Endothelial cell of umbilical vein (primary cell): Measurements from ENCODE around the gene COL5A1. TPM values are rescaled to one million over a fixed set of nuclear protein-coding genes. Genes with fewer than 3 reads are reported as not detected.

Source experiments
- BruUV-seq: library from RNA; stranded (reverse); fragments of 400-500 nt; replicated peaks from 2 replicates; lab custom pipeline; 2021; lab: Mats Ljungman, UMichigan
- CTCF ChIA-PET: fragments of 300-600, 350-600 bp; sonication (Branson Sonifier 250); formaldehyde crosslinking; loops from one replicate; lab custom pipeline; 2021; ENCODE audit warnings: antibody characterized with exemption, inconsistent platforms; lab: Charles Lee
- POLR2A ChIA-PET: fragments of 300-600, 350-600 bp; sonication (Branson Sonifier 250); formaldehyde crosslinking; loops from one replicate; lab custom pipeline; 2021; ENCODE audit warnings: antibody characterized with exemption, inconsistent platforms; lab: Charles Lee
- DNase-seq: peaks from one replicate; pipeline ENCODE4 v3.0.0-alpha.2; 2011; ENCODE audit warnings: low read depth, low spot score
- FAIRE-seq: peaks from 2 replicates; lab custom pipeline; 2011; peaks lifted over from hg19 to GRCh38; lab: Jason Lieb, UNC
- H2AFZ ChIP-seq: 2 replicates; pipeline ENCODE4 v1.6.0; 2012; ENCODE audit warnings: low read depth, low read length, control low read depth, inconsistent platforms
- H3K27ac ChIP-seq: 2 replicates; pipeline ENCODE4 v1.5.1; 2011; ENCODE audit warnings: low read depth, mild to moderate bottlenecking, control low read depth, low read length, moderate library complexity; ENCODE audit not compliant: insufficient read depth
- H3K27me3 ChIP-seq, 2 experiments: 2 replicates each; pipeline versions ENCODE4 v1.6.0 to v1.6.1; 2011; ENCODE audit warnings: low read length in 2 of 2, mixed read lengths in 1 of 2; ENCODE audit not compliant: control insufficient read depth in 2 of 2, insufficient read depth in 2 of 2
- H3K36me3 ChIP-seq, 2 experiments: 2 replicates in 1 of 2; 3 replicates in 1 of 2; pipeline ENCODE4 v1.5.1; 2011; ENCODE audit warnings: low read length in 2 of 2, mild to moderate bottlenecking in 1 of 2, moderate library complexity in 1 of 2; ENCODE audit not compliant: control insufficient read depth in 2 of 2, insufficient read depth in 2 of 2; ENCODE audit errors: extremely low read depth in 1 of 2
- H3K4me1 ChIP-seq: 3 replicates; pipeline ENCODE4 v1.5.1; 2011; ENCODE audit warnings: mild to moderate bottlenecking, low read length; ENCODE audit not compliant: control insufficient read depth, insufficient read depth; ENCODE audit errors: extremely low read depth
- H3K4me2 ChIP-seq: 2 replicates; pipeline ENCODE4 v1.6.1; 2011; ENCODE audit warnings: low read length, control low read depth, mixed read lengths; ENCODE audit not compliant: insufficient read depth
- H3K4me3 ChIP-seq, 3 experiments: fragments of 200-600 bp in 1 of 3; sonication (generic), shearing (Covaris generic) in 1 of 3; replicated peaks in 1 of 3; 2 replicates each; pipeline ENCODE4 v1.5.1; 2011 to 2016; ENCODE audit warnings: control low read depth in 3 of 3, low read length in 3 of 3, mild to moderate bottlenecking in 2 of 3, inconsistent platforms in 1 of 3, low read depth in 1 of 3, moderate library complexity in 1 of 3; ENCODE audit not compliant: insufficient read depth in 1 of 3
- H3K79me2 ChIP-seq: 2 replicates; pipeline ENCODE4 v1.6.0; 2012; ENCODE audit warnings: low read length, inconsistent platforms; ENCODE audit not compliant: control insufficient read depth, insufficient read depth
- H3K9ac ChIP-seq: replicated peaks from 2 replicates; pipeline ENCODE3; 2011; ENCODE audit warnings: low read length, control low read depth; ENCODE audit not compliant: insufficient read depth; ENCODE audit errors: extremely low read depth
- H3K9me1 ChIP-seq: replicated peaks from 3 replicates; pipeline ENCODE4 v1.6.0; 2011; ENCODE audit warnings: mild to moderate bottlenecking, low read length; ENCODE audit not compliant: control insufficient read depth, insufficient read depth; ENCODE audit errors: extremely low read depth
- H3K9me3 ChIP-seq: replicated peaks from 2 replicates; pipeline ENCODE4 v1.5.1; 2012; ENCODE audit warnings: low read length, inconsistent platforms; ENCODE audit not compliant: control insufficient read depth, insufficient read depth
- H4K20me1 ChIP-seq: replicated peaks from 2 replicates; pipeline ENCODE3; 2011; ENCODE audit warnings: mild to moderate bottlenecking, low read length; ENCODE audit not compliant: control insufficient read depth, insufficient read depth; ENCODE audit errors: extremely low read depth
- CTCF ChIP-seq, 2 donors: IDR thresholded peaks; 1 replicate in 1 of 2; 2 replicates in 1 of 2; pipeline ENCODE4 v1.5.1; 2011; ENCODE audit warnings: low read length in 2 of 2, mild to moderate bottlenecking in 2 of 2, moderate library complexity in 2 of 2, control low read depth in 1 of 2, inconsistent platforms in 1 of 2, low read depth in 1 of 2; ENCODE audit not compliant: insufficient read depth in 1 of 2; ENCODE audit errors: extremely low read depth in 1 of 2
- EZH2 ChIP-seq: IDR thresholded peaks from 2 replicates; pipeline ENCODE4 v1.6.1; 2012; ENCODE audit warnings: borderline replicate concordance, low read depth, mild to moderate bottlenecking, moderate library complexity, low read length, inconsistent platforms; ENCODE audit not compliant: severe bottlenecking
- FOS ChIP-seq: IDR thresholded peaks from 2 replicates; pipeline ENCODE4 v1.6.1; 2011; ENCODE audit warnings: mild to moderate bottlenecking, low read length, moderate library complexity, borderline replicate concordance; ENCODE audit not compliant: insufficient read depth
- GATA2 ChIP-seq: IDR thresholded peaks from 2 replicates; pipeline ENCODE4 v1.7.0; 2011; ENCODE audit warnings: low read depth, mild to moderate bottlenecking, moderate library complexity, mixed read lengths, low read length; ENCODE audit not compliant: insufficient read length, insufficient read depth
- JUN ChIP-seq: IDR thresholded peaks from 2 replicates; pipeline ENCODE4 v1.6.1; 2011; ENCODE audit warnings: borderline replicate concordance, low read depth; ENCODE audit not compliant: insufficient read length, insufficient read depth
- MAX ChIP-seq: IDR thresholded peaks from 2 replicates; pipeline ENCODE4 v1.6.1; 2011; ENCODE audit not compliant: insufficient read depth, insufficient read length
- MYC ChIP-seq: IDR thresholded peaks from one replicate; pipeline ENCODE4 v1.6.1; 2011; ENCODE audit warnings: mild to moderate bottlenecking, low read depth, low read length
- POLR2A ChIP-seq: IDR thresholded peaks from 2 replicates; pipeline ENCODE4 v1.6.1; 2012; ENCODE audit warnings: low read depth, mild to moderate bottlenecking, control low read depth, low read length
- POLR2AphosphoS5 ChIP-seq: IDR thresholded peaks from 2 replicates; pipeline ENCODE4 v1.6.1; 2012; ENCODE audit warnings: low read depth, mild to moderate bottlenecking, control low read depth, low read length, moderate library complexity; ENCODE audit not compliant: insufficient read depth
- dilution Hi-C: fragments of 300-500 bp; cut with MboI; formaldehyde crosslinking; loops from one replicate; pipeline ENCODE4 v1.15.0; 2019; ENCODE audit warnings: low sequenced_read_pairs; ENCODE audit not compliant: extremely low pct_ligation_motif_present
- intact Hi-C: fragments of 100-400 bp; cut with micrococcal nuclease; formaldehyde crosslinking; loops from one replicate; pipeline ENCODE4 v1.10.0; 2022
- polyA plus RNA-seq, 4 experiments: library from polyadenylated mRNA; depleted of rRNA in 3 of 4; stranded (reverse) in 3 of 4; unstranded in 1 of 4; fragments of >200 nt; gene quantifications; 2 replicates each; pipeline versions ENCODE4 v1.2.1 to v1.2.3, GENCODE V29; 2011 to 2012; ENCODE audit warnings: missing spikeins in 1 of 4
- total RNA-seq: library from RNA; stranded (reverse); gene quantifications from 2 replicates; pipeline ENCODE4 v1.2.3, GENCODE V29; 2021

COL5A1 gene
- total and polyA plus RNA-seq, 2 donors (not counting 3 experiments of a cell fraction or from before 2014, with no cell fraction given) = 97.4 to 175 TPM

GRCh38 chr9:134842321-134842720, 200.7 kb downstream of the COL5A1 start:
- POLR2A ChIA-PET = no interaction called here

More at GRCh38 chr9:134842321-134842720, 200.7 kb downstream of the COL5A1 start:
- CTCF ChIA-PET = no interaction called here
- Histone ChIP-seq H3K9me3 (no peaks in the 10 kb centered on the region), H2AFZ (no peak overlapping the region), H3K27ac (no peak overlapping the region), H3K79me2 (no peaks in the 10 kb centered on the region), H3K27me3 (no peaks in the 10 kb centered on the region), H3K9me1 (no peaks in the 10 kb centered on the region), H3K4me3 (no peak overlapping the region), H3K4me1 (no peaks in the 10 kb centered on the region), H3K4me2 (no peak overlapping the region), H4K20me1 (no peaks in the 10 kb centered on the region), H3K36me3 (peaks cover 0 to 20% of the 10 kb centered on the region in 2 experiments), H3K9ac (no peak overlapping the region)
- intact Hi-C loops (no loop called here), dilution Hi-C loops (no loop called here)
- TF ChIP-seq FOS = no peak
- TF ChIP-seq MYC = no peak
- no peak for TF ChIP-seq MAX
- no peak for TF ChIP-seq CTCF (IDR thresholded peaks at IDR 0.05; ENCODE audit: extremely low read depth in 1 of 2, insufficient read depth in 1 of 2, low read depth in 1 of 2, low read length in 2 of 2)
- no peak for TF ChIP-seq JUN
- no peak for TF ChIP-seq GATA2
- no peak for TF ChIP-seq POLR2A
- TF ChIP-seq POLR2AphosphoS5 = no peak
- no peak for TF ChIP-seq EZH2
- TSS peak; percentile 42 for BruUV-seq
- FAIRE-seq = no peak
- no peak for DNase-seq
